PC-9 (cell line): ENCODE measurements around the gene LCOR. TPM values are rescaled to one million over a fixed set of nuclear protein-coding genes. Genes with fewer than 3 reads are reported as not detected.

Source experiments
- BruUV-seq: library from RNA; stranded (reverse); fragments of 400-500 nt; replicated peaks from 2 replicates; lab custom pipeline; 2021; lab: Mats Ljungman, UMichigan
- CTCF ChIA-PET: fragments of 300-600 bp; sonication (Branson Sonifier 250); formaldehyde crosslinking; loops from one replicate; lab custom pipeline; 2022; ENCODE audit warnings: antibody characterized with exemption; lab: Charles Lee
- POLR2A ChIA-PET: fragments of 300-600 bp; sonication (Branson Sonifier 250); formaldehyde crosslinking; loops from one replicate; lab custom pipeline; 2022; ENCODE audit warnings: antibody characterized with exemption; ENCODE audit not compliant: unreplicated experiment; lab: Charles Lee
- DNase-seq, 2 experiments: peaks; one replicate each; pipeline versions ENCODE4 v3.0.0 to v3.0.0-alpha.2; 2015 to 2022; ENCODE audit warnings: mixed read lengths in 1 of 2
- H2AFZ ChIP-seq: fragments of 200-600 bp; sonication (generic); 2 replicates; pipeline ENCODE4 v1.8.1; 2017; ENCODE audit warnings: antibody characterized with exemption
- H3F3A ChIP-seq: fragments of 200-600 bp; sonication (generic); 2 replicates; pipeline ENCODE4 v1.8.1; 2017; ENCODE audit warnings: antibody characterized with exemption, mild to moderate bottlenecking, low read depth; ENCODE audit not compliant: insufficient read depth
- H3K27ac ChIP-seq: fragments of 200-600 bp; sonication (generic); 2 replicates; pipeline ENCODE4 v1.6.1; 2016; ENCODE audit warnings: mixed run types
- H3K27me3 ChIP-seq: fragments of 200-600 bp; sonication (generic); 2 replicates; pipeline ENCODE4 v1.6.1; 2016; ENCODE audit warnings: low read depth, mixed run types; ENCODE audit not compliant: insufficient read depth
- H3K36me3 ChIP-seq: fragments of 200-600 bp; sonication (generic); 2 replicates; pipeline ENCODE4 v1.6.1; 2016; ENCODE audit warnings: low read depth, mixed run types
- H3K4me1 ChIP-seq: fragments of 200-600 bp; sonication (generic); replicated peaks from 2 replicates; pipeline ENCODE4 v1.6.1; 2016; ENCODE audit warnings: mixed run types; ENCODE audit not compliant: insufficient read depth
- H3K4me2 ChIP-seq: fragments of 200-600 bp; sonication (generic); 2 replicates; pipeline ENCODE4 v1.6.1; 2017; ENCODE audit warnings: mixed run types
- H3K4me3 ChIP-seq: fragments of 200-600 bp; sonication (generic); 2 replicates; pipeline ENCODE4 v1.6.1; 2016; ENCODE audit warnings: mixed run types
- H3K79me2 ChIP-seq: fragments of 200-600 bp; sonication (generic); 2 replicates; pipeline ENCODE4 v1.6.1; 2017; ENCODE audit warnings: low read depth, mixed run types
- H3K9me2 ChIP-seq: fragments of 200-600 bp; sonication (generic); 2 replicates; pipeline ENCODE4 v1.8.1; 2017; ENCODE audit warnings: mild to moderate bottlenecking; ENCODE audit not compliant: insufficient read depth
- H3K9me3 ChIP-seq: fragments of 200-600 bp; sonication (generic); 2 replicates; pipeline ENCODE4 v1.8.1; 2016; ENCODE audit warnings: low read depth; ENCODE audit not compliant: insufficient read depth
- H4K20me1 ChIP-seq: fragments of 200-600 bp; sonication (generic); 2 replicates; pipeline ENCODE4 v1.8.1; 2017; ENCODE audit not compliant: insufficient read depth
- EZH2 ChIP-seq: fragments of 200-600 bp; sonication (generic); IDR thresholded peaks from 2 replicates; pipeline ENCODE4 v1.8.0; 2017; ENCODE audit warnings: antibody characterized with exemption, low read depth
- intact Hi-C: fragments of 100-400 bp; cut with micrococcal nuclease; formaldehyde crosslinking; loops from one replicate; pipeline ENCODE4 v1.10.0; 2022; ENCODE audit not compliant: unreplicated experiment
- total RNA-seq: library from RNA; stranded (reverse); gene quantifications from 2 replicates; pipeline ENCODE4 v1.2.3, GENCODE V29; 2021
- TF ChIP-seq, protein P1 (sequence below): fragments of 200-600 bp; sonication (generic); conservative IDR thresholded peaks from 2 replicates; pipeline ENCODE4 v1.6.1; 2017; ENCODE audit warnings: mixed run types, antibody characterized with exemption, mild to moderate bottlenecking, moderate library complexity

The LCOR gene
- total RNA-seq, 1 experiment from 2014 or later: 36.4 TPM

GRCh38 chr10:96833220-96834001 lies 1.3 kb downstream of the LCOR start:
- H3K79me2 ChIP-seq: peaks cover 56% of the 10 kb centered on the region
- BruUV-seq: TSS peak; percentile 48
- H3K4me2 ChIP-seq: peak overlapping the region; percentile 89
- peaks cover 15% of the 10 kb centered on the region for H3F3A ChIP-seq
- H3K27me3 ChIP-seq: no peaks in the 10 kb centered on the region
- no peaks in the 10 kb centered on the region for H3K9me2 ChIP-seq
- H4K20me1 ChIP-seq: no peaks in the 10 kb centered on the region; the same call in 1 of the 2 replicates
- H3K27ac ChIP-seq: peak overlapping the region; percentile 72
- H3K4me1 ChIP-seq: peaks cover 18% of the 10 kb centered on the region
- POLR2A ChIA-PET: no interaction called here
- H3K36me3 ChIP-seq: no peaks in the 10 kb centered on the region
- no peak overlapping the region; the same call in 1 of the 2 replicates for H2AFZ ChIP-seq
- intact Hi-C loops: loop anchor here (5.0 kb wide), 2 partner anchors 204 to 246 kb away; partner anchors contain the start of gene TM9SF3
- DNase-seq: peak in 1 of 2 experiments; percentile 19
- TF ChIP-seq, protein P1, sequence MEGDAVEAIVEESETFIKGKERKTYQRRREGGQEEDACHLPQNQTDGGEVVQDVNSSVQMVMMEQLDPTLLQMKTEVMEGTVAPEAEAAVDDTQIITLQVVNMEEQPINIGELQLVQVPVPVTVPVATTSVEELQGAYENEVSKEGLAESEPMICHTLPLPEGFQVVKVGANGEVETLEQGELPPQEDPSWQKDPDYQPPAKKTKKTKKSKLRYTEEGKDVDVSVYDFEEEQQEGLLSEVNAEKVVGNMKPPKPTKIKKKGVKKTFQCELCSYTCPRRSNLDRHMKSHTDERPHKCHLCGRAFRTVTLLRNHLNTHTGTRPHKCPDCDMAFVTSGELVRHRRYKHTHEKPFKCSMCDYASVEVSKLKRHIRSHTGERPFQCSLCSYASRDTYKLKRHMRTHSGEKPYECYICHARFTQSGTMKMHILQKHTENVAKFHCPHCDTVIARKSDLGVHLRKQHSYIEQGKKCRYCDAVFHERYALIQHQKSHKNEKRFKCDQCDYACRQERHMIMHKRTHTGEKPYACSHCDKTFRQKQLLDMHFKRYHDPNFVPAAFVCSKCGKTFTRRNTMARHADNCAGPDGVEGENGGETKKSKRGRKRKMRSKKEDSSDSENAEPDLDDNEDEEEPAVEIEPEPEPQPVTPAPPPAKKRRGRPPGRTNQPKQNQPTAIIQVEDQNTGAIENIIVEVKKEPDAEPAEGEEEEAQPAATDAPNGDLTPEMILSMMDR: no peak
- no peak for TF ChIP-seq EZH2
- no peaks in the 10 kb centered on the region for H3K9me3 ChIP-seq
- H3K4me3 ChIP-seq: peak overlapping the region; percentile 75
- CTCF ChIA-PET: interaction anchor here (0.6 kb wide), 2 partner anchors 80 to 203 kb away, joined by 3 to 5 read pairs; no protein-coding TSS in a partner anchor

DNA sequence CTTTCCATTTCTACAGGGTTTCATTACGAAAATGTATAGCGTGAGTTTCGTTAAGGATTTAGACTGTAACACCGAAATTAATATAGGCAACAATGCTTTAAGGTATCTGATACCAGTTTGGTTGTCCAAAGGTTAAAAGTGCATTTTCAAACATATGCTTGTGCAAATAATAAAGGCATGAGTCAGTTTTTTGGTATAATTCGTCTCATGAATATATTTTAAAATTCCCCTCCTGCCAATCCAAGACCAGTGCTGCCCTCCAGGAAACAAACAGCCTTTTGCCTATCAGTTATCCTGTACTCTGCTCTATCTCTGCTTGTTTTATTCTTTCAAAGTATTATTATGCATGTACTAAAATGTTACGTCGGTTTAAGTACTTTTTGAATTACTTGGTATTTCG lies 2.0 kb downstream of the LCOR start:
- ChIA-PET CTCF (interaction anchor here (0.6 kb wide), 1 partner anchor 80 kb away, joined by 3 read pairs; no protein-coding TSS in a partner anchor), POLR2A (no interaction called here)
- Histone ChIP-seq H3K4me3 (peak overlapping the region; percentile 75), H3K36me3 (no peaks in the 10 kb centered on the region), H4K20me1 (no peaks in the 10 kb centered on the region; the same call in 1 of the 2 replicates), H3K9me2 (no peaks in the 10 kb centered on the region), H3K27ac (peak overlapping the region; percentile 72), H3K9me3 (no peaks in the 10 kb centered on the region), H3K4me2 (peak overlapping the region; percentile 89), H3K4me1 (peaks cover 18% of the 10 kb centered on the region), H2AFZ (no peak overlapping the region), H3K27me3 (no peaks in the 10 kb centered on the region), H3F3A (peaks cover 15% of the 10 kb centered on the region), H3K79me2 (peaks cover 63% of the 10 kb centered on the region)
- no peak for TF ChIP-seq EZH2
- TF ChIP-seq, protein P1: no peak
- intact Hi-C loops: loop anchor here (5.0 kb wide), 2 partner anchors 203 to 247 kb away; partner anchors contain the start of gene TM9SF3
- BruUV-seq: no TSS peak
- DNase-seq: peak in 1 of 2 experiments; percentile 70

- Histone ChIP-seq H3K27ac (no peak overlapping the region), H2AFZ (no peak overlapping the region), H3K9me2 (no peaks in the 10 kb centered on the region), H3K4me2 (peak overlapping the region; percentile 89), H3K9me3 (no peaks in the 10 kb centered on the region), H3K36me3 (no peaks in the 10 kb centered on the region), H3K4me3 (no peak overlapping the region), H3K79me2 (peaks cover 81% of the 10 kb centered on the region), H3K4me1 (peaks cover 31% of the 10 kb centered on the region), H4K20me1 (no peaks in the 10 kb centered on the region; the same call in 1 of the 2 replicates), H3K27me3 (no peaks in the 10 kb centered on the region), H3F3A (peaks cover 21% of the 10 kb centered on the region)
- BruUV-seq: no TSS peak
- intact Hi-C loops: no loop called here
- POLR2A ChIA-PET: no interaction called here
- DNase-seq: no peak
- TF ChIP-seq, protein P1: no peak
- TF ChIP-seq EZH2: no peak
- CTCF ChIA-PET: no interaction called here
These were observed 3.8 kb downstream of the LCOR start for GRCh38 chr10:96835899-96836298.
